ENCODE measurements around the gene GREM2. TPM values are rescaled to one million over a fixed set of nuclear protein-coding genes. Genes with fewer than 3 reads are reported as not detected.
A peak's percentile ranks its signal among the peaks of the same experiment; 100 is the strongest.

GREM2 gene
- total RNA-seq, 2 experiments from 2014 or later, result 0.16 to 0.28 TPM

DNA sequence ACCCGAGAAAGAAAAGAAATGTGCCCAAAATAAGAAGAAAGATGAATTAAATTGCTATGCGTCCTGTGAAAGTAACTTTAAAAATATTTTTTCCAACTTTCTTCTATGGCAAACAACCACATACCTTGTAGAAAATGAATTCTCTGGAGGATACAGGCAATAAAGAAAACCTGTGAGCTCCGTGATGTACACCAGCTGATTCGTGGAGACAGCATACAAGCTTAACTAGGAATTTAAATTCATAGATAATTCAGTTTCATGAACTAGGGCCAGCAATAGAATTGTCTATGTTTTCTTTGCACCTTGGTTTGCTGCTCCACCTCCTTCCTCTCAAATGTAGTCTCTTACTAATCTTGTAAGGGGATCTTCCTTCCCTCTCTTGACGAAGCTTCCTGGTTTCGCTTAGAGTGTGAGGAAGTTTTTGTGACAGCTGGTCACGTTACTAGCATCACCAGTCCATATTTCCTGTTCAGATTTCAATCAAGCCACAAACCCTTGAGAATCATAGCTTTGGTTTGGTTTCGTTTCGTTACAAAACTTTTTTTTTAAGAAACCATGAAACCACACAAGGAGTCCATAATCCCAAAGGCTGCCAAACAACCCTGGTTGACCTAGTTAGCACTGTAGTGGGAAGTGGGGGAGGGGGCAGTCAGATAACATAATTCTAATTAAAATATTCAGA lies 35.8 kb downstream of the GREM2 start:
- peak overlapping the region; percentile 86 for H3K4me3 Mint-ChIP-seq
- ATAC-seq (ENCODE audit: poor library complexity) (peak; percentile 87), DNase-seq (peak in 8 of 14 experiments; percentile 5 to 89 (median 26))
- peak overlapping the region; percentile 72 for H3K27ac Mint-ChIP-seq
- H3K9me3 ChIP-seq (ENCODE audit: control insufficient read depth in 1 of 2, insufficient read depth in 1 of 2, low read length in 2 of 2), result peaks cover 0 to 4% of the 10 kb centered on the region in 2 experiments
- CTCF ChIA-PET, result interaction anchor here (0.6 kb wide), 1 partner anchor 12 kb away, joined by 3 read pairs; no protein-coding TSS in a partner anchor
- intact Hi-C loops (cut with DNase I, micrococcal nuclease), result no loop called here
- POLR2A ChIA-PET, result interaction anchor here (1.0 to 1.6 kb wide), 3 partner anchors 34 to 36 kb away, joined by 3 to 8 read pairs (median 4); partner anchors contain the start of gene GREM2
- no peaks in the 10 kb centered on the region for H3K27me3 Mint-ChIP-seq
- no peaks in the 10 kb centered on the region for H3K36me3 Mint-ChIP-seq (ENCODE audit: low read depth)
- peaks cover 10% of the 10 kb centered on the region for H3K4me1 ChIP-seq (ENCODE audit: insufficient read depth, low read length)
- H3K4me1 Mint-ChIP-seq (ENCODE audit: low read depth), result peaks cover 23% of the 10 kb centered on the region
- TF ChIP-seq CTCF (IDR thresholded peaks at IDR 0.05), result no peak
- H3K27me3 ChIP-seq (ENCODE audit: control insufficient read depth in 1 of 2, insufficient read depth in 2 of 2, low read length in 2 of 2), result no peaks in the 10 kb centered on the region
- H3K36me3 ChIP-seq (ENCODE audit: insufficient read depth, low read length), result no peaks in the 10 kb centered on the region
- H3K27ac ChIP-seq (ENCODE audit: low read depth in 1 of 2, low read length in 2 of 2), result peak overlapping the region in 1 of 2 donors; percentile 23
- H3K9me3 Mint-ChIP-seq, result no peaks in the 10 kb centered on the region
- peak overlapping the region; percentile 17 for H3K4me3 ChIP-seq (ENCODE audit: low read length)

DNA sequence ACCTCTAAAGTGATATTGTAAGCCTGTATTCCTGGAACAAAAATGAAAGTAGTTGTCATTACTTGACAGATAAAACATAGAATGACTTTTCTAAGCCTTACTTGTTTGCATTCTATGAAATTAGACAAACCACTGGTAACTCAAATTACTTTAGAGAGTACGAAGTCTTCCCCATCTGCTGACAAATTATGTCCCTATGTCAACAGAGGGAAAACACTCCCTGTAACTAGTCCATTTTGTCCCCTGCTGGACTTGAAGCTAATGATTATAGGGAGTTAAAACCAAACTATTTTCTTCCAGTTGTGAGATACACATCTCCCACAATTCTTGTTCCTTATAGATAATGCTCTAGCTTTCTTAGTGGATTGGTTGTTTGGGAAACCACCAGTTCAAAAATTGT lies 39.6 kb downstream of the GREM2 start:
- H3K27ac ChIP-seq (ENCODE audit: low read depth in 1 of 2, low read length in 2 of 2), result no peak overlapping the region
- POLR2A ChIA-PET, result no interaction called here

DNA sequence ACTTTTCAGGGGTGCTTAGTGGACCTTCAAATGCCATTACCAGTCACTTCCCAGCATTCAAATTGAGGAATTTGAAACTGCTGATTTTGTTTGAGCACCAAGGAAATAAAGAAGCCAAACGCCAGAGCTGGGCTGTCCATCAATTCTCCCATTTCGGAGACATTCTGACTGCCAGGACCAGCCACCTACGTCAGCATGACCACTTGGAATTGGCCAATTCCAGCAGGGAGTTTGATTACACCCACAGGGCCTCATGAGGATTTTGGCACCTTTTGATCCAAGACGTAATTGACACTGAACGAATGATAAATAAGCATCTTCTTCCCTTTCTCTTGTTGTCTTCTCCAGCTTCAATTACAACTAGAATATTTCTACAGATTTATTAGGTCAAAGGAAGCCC lies 40.2 kb downstream of the GREM2 start:
- Histone ChIP-seq H3K27me3 (ENCODE audit: control insufficient read depth in 1 of 2, insufficient read depth in 2 of 2, low read length in 2 of 2) (no peaks in the 10 kb centered on the region), H3K4me3 (ENCODE audit: low read length) (no peak overlapping the region), H3K9me3 (ENCODE audit: control insufficient read depth in 1 of 2, insufficient read depth in 1 of 2, low read length in 2 of 2) (peaks cover 0 to 4% of the 10 kb centered on the region in 2 experiments), H3K36me3 (ENCODE audit: insufficient read depth, low read length) (no peaks in the 10 kb centered on the region), H3K27ac (ENCODE audit: low read depth in 1 of 2, low read length in 2 of 2) (no peak overlapping the region), H3K4me1 (ENCODE audit: insufficient read depth, low read length) (peaks cover 10% of the 10 kb centered on the region)
- H3K27ac Mint-ChIP-seq, result no peak overlapping the region
- no peak for DNase-seq
- H3K9me3 Mint-ChIP-seq, result no peaks in the 10 kb centered on the region
- no peaks in the 10 kb centered on the region for H3K27me3 Mint-ChIP-seq
- ChIA-PET CTCF (no interaction called here), POLR2A (no interaction called here)
- no peaks in the 10 kb centered on the region for H3K36me3 Mint-ChIP-seq (ENCODE audit: low read depth)
- ATAC-seq (ENCODE audit: poor library complexity), result no peak
- H3K4me3 Mint-ChIP-seq, result no peak overlapping the region
- intact Hi-C loops (cut with DNase I, micrococcal nuclease), result no loop called here
- H3K4me1 Mint-ChIP-seq (ENCODE audit: low read depth), result peaks cover 13% of the 10 kb centered on the region
- TF ChIP-seq CTCF (IDR thresholded peaks at IDR 0.05), result no peak

More for the DNA sequence above, 39.6 kb downstream of the GREM2 start:
- no peaks in the 10 kb centered on the region for H3K36me3 ChIP-seq (ENCODE audit: insufficient read depth, low read length)
- peaks cover 10% of the 10 kb centered on the region for H3K4me1 ChIP-seq (ENCODE audit: insufficient read depth, low read length)
- no peak overlapping the region for H3K4me3 Mint-ChIP-seq
- H3K27ac Mint-ChIP-seq, result no peak overlapping the region
- CTCF ChIA-PET, result interaction anchor here (0.6 kb wide), 1 partner anchor 142 kb away, joined by 4 read pairs; no protein-coding TSS in a partner anchor
- no peaks in the 10 kb centered on the region for H3K9me3 Mint-ChIP-seq
- H3K4me3 ChIP-seq (ENCODE audit: low read length), result no peak overlapping the region
- H3K36me3 Mint-ChIP-seq (ENCODE audit: low read depth), result no peaks in the 10 kb centered on the region
- DNase-seq (no peak), ATAC-seq (ENCODE audit: poor library complexity) (no peak)
- H3K9me3 ChIP-seq (ENCODE audit: control insufficient read depth in 1 of 2, insufficient read depth in 1 of 2, low read length in 2 of 2), result peaks cover 0 to 4% of the 10 kb centered on the region in 2 experiments
- intact Hi-C loops (cut with DNase I, micrococcal nuclease), result no loop called here
- H3K4me1 Mint-ChIP-seq (ENCODE audit: low read depth), result peaks cover 18% of the 10 kb centered on the region
- no peaks in the 10 kb centered on the region for H3K27me3 Mint-ChIP-seq
- H3K27me3 ChIP-seq (ENCODE audit: control insufficient read depth in 1 of 2, insufficient read depth in 2 of 2, low read length in 2 of 2), result no peaks in the 10 kb centered on the region
- no peak for TF ChIP-seq CTCF (IDR thresholded peaks at IDR 0.05)
